GM18526 (cell line): ENCODE measurements around the gene PPFIA2.

Source experiments
- POLR2A ChIP-seq: IDR thresholded peaks from 3 replicates; pipeline ENCODE4 v1.6.1; 2011; ENCODE audit not compliant: insufficient read length; ENCODE audit errors: extremely low read depth

Gene PPFIA2

DNA sequence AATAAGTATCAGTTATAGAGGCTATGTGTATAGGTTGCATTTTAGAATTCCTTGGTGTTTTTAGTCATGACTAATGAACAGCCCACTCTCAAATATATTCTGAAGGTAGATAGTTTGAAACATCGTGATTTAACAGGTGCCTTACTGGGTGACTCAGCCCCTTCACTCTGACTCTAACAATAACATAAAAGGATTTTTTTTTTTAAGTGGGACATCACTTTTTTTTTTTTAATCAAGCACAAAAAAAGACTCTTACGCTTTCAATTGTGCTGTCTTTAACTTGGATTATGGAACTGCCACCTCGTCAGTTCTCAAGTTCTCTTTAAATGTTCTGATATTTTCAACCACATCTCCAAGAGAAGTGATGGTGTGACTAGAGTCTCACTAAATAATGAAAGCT is 46.6 kb downstream of the PPFIA2 start:
- TF ChIP-seq POLR2A = no peak

DNA sequence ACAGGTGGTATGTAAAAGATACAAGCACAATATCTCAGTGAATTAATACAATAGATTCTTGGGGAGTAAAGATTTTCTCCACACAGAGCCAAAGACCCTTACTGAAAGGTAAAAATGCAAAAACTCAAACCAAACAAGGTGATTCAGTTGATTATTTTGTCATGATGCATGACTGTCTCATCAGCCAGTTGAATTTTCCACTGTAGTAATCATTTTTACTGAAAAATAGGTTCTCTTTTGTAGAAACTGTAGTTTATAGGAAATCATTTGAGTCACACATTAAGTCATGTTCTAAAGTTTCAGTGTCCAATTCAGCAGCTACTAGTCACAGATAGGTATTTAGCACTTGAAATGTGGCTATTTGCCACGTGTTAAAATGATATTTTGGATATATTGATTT is 53.6 kb downstream of the PPFIA2 start:
- TF ChIP-seq POLR2A = no peak

DNA sequence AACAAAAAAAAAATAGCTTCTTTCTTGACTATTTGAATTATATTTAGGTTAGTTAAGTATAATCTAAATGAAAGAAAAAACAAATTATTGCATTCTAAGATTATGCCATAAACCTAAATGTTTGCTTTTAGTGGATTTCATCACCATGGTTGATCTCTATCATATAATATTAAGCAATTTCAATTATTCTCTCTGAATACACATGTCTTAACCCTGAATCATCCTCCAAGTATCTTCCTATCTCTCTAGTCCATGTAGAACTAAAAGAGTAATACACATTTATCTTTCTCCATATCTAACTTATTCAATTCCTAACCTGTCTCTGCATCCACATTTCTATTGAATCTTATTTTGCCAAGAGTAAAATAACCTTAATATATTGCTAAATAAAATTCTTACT is 59.6 kb downstream of the PPFIA2 start:
- no peak for TF ChIP-seq POLR2A

DNA sequence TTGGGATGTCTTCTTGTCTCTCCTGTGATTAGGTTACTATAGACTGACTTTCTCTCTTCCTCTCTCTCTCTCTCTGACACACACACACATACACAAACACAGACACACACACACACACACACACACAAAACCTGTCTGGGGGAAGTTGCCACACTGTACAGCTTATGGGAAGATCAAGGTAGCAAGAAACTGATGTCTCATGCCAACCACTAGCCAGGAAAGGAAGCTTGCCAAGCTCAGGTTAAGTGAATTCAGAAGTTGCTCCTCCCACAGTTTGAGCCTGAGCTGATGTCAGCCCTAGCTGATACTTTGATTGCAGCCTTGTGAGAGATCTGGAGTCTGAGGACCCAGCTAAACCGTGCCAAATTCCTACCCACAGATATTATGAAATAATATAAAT is 67.1 kb downstream of the PPFIA2 start:
- no peak for TF ChIP-seq POLR2A

DNA sequence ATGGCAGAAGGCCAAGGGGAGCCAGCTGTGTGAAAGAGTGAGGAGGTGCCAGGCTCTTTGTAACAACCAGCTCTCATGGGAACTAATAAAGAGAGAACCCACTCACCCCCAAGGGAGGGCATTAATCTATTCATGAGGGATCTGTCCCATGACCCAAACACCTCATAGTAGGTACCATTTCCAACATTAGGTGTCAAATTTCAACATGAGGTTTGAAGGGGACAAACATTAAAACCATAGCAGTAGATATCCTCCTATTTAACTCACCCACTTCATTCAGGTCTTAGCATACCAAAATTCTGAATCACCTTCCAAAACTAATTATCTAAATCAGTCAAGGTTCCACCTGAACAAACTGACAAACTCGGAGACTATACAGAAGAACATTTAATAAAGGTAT is 75.3 kb downstream of the PPFIA2 start:
- TF ChIP-seq POLR2A = no peak

DNA sequence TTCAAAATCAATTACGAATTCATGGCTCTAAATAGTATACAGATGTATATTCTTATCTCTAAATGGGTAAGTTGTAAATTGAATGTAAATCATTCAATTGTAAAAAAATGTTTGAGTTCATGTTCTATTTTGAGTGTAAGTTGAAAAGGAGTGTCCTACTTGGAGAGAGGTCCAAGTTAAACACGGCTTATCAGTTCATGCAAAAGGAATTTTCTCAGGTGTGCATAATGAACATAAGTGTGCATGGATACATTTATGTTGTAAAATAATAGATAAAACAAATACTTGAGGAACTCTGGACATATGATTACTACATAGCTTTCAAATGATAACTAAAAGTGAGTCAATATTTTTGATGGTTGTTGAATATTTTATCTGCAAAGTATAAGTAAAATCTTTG is 79.5 kb downstream of the PPFIA2 start:
- TF ChIP-seq POLR2A = no peak

DNA sequence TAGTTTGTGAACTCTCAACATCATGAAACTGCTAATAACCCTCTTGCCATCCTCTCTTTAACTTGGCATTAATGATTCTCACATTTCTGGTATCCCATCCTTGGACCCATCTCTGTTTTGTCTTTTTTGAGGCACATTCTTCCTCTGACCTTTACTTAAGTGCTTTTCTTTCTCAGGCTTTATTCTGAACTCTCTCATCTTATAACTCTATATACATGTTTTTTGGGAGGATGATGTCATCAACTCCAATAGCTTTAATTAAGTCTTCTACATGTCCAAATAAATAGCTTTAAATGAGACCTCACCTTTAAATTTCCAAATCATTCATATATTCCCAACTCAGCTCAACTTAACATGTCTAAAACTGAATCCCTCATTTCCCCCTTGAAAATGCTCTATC is 88.4 kb downstream of the PPFIA2 start:
- no peak for TF ChIP-seq POLR2A

DNA sequence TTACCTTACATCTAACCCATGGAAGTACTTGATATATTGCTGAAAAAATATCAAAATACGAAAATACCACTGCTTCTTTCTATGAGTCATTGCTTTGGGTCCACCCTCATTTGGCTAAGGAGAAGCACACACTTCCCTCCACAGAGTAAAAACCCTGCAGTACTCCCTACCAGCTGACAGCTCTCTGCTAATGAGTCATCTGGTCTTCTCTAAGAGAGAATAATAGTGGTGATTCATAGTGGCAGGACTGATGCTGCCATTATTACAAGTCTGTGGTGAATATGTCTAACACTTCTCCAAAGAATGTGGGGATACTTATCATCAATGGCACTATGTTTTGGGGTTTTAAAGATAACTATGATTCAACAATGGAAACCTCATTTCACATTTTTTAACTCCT is 90.7 kb downstream of the PPFIA2 start:
- no peak for TF ChIP-seq POLR2A

DNA sequence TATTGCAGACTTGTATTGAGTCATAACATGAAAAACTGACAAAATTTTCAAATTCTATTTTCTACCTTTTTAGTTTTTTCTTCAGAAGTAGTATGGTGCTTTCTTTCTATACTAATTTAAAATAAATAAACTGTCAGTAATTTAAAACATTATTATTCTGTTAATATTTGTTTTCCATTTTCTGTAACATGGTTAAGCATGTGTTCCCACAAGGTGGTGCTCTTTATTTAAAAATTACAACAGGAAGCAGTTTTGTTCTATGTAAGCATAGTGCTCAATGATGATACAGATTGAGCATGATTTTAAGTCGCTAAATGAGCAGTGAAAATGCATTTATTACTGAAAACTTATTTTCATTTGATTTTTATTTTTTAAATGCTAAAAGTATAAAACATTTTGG is 114.6 kb downstream of the PPFIA2 start:
- TF ChIP-seq POLR2A = no peak

DNA sequence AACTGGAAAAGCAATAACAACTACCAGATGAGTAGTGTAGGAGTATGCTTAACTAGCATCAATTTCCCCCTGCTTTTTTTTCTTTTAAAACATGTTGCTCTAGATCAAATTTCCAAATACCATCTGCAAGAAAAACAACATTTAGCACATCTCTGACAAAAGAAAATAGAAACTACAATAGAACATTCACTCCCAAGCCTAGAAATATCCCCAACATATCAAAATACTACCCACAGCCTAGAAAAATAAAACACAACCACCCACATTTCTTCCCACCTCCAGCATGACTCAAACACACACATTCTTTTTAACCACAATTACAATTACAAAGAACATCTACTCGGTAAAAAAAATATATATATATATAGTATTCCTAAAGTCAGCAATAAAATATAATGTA is 120.0 kb downstream of the PPFIA2 start:
- no peak for TF ChIP-seq POLR2A

DNA sequence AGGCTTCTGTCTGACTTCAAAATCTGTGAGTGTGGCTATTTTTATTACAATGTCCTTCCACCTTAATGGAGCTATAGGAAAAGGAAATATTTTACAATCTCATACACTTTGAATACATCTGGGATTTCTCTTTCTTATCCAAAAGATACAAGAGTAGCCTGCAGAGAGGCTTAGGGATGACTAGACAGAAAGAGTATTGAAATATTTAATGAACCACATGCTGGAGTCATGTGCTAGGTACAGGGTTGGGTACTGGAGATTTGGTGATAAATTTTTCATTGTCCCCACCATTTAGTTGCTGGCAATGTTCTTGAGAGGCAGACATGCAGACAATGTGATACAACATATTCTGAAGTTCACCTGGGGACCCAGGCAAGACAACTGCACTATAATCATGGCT is 126.0 kb downstream of the PPFIA2 start:
- no peak for TF ChIP-seq POLR2A

DNA sequence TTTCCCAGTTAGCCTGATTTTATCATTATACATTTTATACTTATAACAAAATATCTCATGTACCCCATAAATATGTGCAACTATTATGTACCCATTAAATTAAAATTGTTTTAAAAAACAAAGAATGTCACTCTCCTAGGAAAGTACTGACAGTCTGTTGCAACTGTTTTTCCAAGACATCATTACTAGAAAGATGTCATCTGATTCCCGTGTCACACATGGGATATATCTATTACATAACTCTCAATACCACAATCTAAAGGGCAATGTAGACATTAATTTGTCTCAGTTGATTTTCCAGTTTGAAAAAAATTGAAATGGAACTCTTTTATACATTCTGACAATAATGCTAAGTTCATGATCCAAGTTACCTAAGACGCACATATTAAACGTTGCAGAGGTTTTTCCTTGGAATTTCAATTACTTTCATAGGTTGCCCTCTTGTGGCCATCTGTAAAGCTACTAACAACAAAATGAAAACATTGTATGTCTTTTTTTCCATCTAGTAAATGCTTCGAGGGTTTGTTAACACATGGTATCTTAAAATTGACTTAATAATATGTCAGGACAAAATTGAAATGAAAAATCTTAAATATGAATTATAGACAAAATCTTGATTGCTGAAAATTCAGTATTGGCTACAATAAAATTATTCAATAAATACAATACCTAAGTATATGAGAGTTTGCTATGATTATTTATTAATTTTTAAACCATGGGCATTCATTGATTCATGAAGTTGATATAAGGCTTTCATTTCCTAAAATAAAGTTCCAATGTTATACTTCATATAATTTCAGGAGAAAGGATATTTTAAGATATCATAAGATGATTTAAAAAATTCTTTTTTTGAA is 131.6 kb downstream of the PPFIA2 start:
- no peak for TF ChIP-seq POLR2A

DNA sequence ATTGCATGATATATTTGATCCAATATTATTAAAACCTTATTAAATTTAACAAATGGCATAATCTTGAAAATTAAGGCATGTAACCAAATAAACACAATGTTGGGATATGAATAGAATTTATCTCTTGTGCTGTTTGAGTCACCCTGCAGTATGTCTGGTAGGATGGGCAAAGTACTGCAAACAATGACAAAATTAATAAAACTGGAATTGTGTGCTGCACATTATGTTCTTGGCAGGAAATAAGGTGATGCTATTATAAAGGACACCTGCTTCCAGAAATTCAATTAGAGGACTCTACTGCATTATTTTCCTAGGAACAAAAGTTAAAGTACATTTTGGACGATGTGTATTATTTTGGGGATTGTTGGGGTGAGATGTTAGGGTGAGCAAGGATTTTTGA is 132.7 kb downstream of the PPFIA2 start:
- TF ChIP-seq POLR2A = no peak

DNA sequence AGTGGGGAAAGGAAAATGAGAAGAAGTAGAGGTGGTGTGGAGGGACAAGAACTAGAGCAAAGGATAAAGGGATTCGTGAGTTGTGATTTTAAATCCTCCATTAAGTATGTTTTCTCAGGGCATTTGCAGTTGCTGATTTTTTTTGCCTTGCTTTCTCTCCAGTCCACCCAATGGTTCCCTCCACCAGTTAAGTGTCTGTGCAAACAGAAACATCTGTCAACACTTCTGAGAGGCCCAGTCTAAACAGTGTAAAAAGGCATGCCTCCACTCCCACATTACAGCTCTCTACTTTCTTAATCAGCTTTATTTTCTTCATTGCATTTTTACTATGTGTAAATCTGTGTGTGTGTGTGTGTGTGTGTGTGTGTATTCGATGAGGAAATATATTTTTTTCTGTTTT is 141.2 kb downstream of the PPFIA2 start:
- no peak for TF ChIP-seq POLR2A

DNA sequence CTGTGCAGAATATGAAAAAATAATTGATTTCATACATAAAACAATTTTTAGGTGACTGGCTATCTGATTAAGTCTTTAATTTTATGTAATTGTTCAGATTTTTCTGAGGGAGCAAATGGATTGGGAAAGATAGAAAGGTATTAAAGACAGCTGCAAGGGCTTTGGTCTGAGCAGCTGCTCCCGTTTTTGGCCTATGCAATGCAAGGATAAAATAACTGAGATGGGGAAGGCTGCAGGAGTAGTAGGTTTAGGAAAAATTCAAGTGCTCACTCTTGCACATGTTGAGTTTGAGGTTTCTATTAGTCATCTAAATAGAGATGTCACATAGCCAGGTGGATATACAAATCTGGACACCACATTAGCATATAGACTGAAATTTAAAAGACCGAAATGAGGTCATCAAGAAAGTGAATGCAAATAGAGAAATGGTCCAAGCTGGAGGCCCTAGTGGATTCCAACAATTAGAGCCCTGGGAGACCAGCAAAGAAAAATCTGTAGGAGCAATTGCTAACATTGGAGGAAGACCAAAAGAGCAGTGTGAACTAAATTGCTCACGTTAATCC is 144.0 kb downstream of the PPFIA2 start:
- TF ChIP-seq POLR2A = no peak

DNA sequence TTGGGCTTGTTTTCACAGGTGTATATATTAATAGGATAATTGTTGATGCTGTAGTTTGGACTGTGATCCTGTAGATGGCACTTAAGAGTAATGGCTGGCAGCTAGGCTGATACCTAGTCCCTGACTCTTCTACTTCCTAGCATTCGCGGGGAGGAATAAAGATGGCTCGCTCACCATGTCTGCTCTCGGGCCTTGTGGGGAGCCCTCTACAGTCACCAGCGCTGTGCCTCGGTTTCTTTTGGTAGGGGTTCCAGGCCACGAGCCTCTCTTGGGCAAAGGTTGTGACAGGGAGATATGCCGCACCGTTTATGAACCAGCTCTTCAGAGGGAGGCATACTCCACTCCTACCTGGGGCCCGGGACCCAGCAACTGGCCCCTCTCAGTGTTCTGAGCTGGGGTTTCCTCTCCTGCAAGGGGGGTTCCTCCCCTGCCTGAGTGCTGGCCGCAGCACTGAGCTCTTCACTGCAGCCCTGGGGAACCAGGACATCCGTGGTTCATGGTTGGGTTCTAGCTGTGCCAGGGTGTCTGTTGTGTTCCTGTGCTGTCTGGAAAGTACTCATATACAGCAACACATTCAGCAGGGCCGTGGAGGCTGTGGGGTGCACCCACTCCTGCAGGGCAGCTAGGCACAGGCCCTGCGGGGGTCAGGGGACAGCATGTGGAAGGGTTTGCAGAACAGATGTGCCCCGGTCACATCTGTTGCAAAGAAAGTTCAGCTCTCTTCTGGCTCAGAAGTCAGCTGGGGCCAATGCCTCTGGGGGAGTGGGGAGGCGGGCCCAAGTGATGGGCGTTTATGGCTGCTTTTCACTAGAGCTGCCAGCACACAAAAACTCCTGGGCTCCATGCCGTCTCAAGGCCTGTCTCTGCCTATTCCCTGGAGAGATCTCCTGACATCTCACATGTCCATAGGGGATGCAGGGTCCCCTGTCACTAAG is 147.9 kb downstream of the PPFIA2 start:
- no peak for TF ChIP-seq POLR2A
